GM21423 (cell line): Measurements from ENCODE around the gene DRD3.

ENCODE experiments used
- ATAC-seq: cut with Tn5 transposase; IDR thresholded peaks from one replicate; pipeline ENCODE4 v1.9.1; 2021; ENCODE audit warnings: mild to moderate bottlenecking, moderate library complexity; ENCODE audit not compliant: unreplicated experiment

The DRD3 gene

DNA sequence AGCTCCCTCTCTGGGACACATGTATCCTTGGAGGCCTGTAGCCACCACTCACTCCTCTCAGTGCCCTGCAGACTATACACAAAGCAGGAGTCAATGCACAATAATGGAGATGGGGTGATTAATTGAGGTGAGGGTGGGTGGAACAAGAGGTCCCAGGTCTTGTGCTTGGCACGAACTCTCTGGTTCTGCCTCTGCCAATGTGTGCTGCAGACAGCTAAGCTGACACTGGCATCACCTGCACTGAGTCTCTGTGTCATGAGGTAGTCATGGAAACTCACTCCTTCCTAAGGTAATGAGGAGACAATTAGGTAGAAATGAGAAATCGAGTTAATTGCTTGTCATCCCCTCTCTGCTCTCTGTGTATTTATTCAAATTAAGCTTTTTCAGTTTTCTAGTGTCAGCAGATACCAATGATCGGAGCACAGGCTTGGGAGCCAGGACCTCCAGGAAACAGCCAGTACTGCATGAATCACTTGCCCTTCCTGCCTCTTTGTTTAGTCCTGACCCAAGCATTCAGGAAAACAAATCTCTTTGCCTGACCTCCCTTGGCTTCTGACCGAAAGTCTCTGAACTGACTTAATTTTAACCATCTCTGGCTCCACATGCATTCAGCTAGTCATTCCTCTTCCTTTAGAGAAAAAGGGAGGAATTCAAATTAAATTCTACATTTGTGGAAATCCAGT, 56.7 kb downstream of the DRD3 start:
- ATAC-seq = no peak

DNA sequence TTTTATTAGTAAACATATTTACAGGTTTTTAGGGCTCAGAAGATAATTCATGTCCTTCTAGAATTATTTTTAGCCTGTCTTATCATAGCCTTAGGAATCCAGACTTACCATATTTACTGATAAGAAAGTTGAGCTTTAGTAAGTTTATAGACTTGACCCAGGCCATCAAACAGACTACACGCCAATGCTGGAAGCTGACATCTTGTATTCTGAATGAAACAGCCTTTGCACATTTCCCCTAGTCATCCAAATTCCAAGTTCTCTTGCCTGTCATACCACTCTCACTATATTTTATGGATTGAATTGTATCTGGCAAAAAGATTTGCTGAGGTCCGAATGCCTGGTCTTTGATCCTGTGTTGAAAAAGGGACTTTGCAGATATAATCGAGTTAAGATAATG, 58.6 kb downstream of the DRD3 start:
- ATAC-seq = no peak

DNA sequence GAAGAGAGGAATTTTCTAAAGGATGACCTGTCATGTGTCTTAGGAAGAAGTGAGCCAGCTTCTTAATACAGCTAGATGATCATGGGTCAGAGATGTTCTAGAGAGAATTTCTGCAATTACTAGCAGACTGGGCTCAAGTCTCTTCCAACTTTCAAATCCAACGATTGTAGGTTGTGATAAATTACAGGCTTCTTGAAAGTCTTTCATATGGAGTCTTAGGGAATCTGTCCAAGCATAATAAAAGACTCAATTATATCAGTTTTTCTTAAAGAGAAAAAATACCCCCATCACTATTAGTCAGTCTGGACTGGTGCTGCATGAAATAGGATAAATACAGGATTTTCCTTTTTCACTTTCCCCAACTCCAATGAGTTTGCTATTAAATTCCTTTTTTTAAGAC, 59.1 kb downstream of the DRD3 start:
- ATAC-seq = no peak

DNA sequence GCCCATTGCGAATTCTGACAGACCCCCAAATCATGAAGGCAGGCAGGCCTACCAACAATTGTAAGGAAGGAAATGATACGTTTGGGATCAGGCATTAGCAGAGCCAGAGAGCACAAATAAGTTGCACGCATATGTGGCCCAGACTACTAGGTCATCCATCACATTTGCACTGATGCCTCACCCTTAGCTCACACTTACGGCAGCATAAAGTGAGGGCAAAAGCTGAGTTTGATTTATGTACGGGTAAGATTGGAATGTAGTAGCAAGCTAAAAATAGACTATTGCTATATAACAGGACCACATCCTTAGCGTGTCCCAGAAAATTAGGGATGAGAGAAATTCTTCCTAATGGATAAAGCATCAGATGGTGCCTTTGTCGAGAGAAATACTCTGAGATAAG, 63.7 kb downstream of the DRD3 start:
- ATAC-seq = no peak

DNA sequence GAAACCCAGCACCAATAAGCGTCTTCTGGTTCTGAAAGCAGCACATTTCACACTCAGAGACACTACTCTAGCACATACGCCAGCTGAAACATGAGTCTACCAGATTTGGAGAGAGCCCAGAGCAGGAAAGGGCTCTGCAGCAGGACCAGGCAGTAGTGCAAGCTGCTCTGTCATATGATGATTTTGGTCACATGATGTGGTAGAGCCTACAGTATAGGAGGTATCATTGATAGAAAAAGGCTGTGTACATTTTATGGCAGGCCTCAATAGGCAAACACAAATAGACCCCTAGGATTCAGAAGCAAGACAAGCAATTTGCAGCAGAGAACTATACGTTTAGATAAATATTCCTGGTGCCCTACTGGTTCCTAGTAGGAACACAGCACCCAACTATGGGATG, 64.1 kb downstream of the DRD3 start:
- no peak for ATAC-seq

DNA sequence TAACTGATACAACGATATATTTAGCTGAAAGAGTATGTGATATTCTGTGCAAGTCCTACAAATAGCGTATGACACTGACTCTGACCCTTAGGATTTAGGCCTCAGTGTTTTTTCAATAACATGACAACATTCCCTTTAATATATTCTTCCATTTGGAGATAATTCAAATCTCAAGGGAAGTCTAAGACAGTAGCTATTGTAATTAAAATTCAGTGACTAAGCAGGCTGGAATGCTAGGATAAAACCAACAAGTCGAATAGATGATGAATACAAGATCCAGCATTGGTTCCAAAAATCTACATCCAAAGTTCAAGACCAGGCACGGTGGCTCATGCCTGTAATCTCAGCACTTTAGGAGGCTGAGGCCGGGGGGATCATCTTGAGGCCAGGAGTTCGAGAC, 66.2 kb downstream of the DRD3 start:
- ATAC-seq = no peak

DNA sequence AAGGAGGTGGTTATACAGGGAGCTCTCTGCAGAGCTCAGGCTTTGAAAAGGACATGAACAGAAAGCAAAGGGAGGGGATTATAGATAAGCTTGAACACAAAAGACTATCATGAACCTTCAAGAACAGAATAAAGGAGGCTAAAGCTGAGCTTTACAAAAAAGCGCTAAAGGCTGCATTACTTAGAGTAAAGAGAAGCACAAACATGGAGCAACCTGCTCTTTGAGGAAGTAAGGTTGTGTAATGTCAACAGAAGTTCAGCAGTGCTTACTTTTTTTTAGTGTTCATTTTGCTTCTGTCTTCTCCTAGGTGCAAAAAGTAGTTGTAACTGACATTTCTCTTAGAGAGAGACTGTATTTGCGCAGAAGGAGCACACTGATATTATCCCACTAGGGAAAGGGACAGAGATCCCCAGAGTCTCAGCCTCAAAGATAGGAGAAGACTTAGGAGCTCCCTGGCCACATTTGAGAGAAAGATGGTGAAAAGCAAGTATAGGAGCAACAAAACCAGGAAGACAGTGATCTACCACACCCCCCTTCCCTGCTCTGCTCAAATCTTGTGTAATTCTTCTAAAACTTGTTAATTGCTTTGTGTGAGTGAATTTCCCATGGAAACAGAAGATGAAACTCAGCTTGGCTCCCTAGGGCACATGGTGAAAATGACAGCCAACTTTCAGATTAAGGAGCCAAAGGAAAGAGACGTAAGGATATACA, 67.6 kb downstream of the DRD3 start:
- no peak for ATAC-seq

DNA sequence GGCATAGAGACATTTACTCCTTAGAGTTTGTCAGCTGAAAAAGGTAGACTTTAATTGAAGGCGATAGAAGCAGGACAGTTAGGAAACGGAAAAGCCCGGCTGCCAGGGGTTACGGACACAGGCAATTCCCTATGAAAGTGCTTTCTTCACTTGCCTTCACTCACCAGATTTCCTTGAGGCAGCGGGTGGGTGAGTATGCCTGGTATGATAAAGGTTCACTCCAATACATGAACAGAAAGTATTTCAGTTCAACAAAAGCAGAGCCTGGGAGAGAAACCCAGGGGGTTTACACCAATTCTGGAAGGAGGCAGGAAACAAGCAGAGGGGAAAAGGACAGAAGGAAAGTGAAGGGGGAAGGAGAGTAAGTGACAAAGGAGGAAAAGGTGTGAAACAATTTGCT, 68.4 kb downstream of the DRD3 start:
- no peak for ATAC-seq

DNA sequence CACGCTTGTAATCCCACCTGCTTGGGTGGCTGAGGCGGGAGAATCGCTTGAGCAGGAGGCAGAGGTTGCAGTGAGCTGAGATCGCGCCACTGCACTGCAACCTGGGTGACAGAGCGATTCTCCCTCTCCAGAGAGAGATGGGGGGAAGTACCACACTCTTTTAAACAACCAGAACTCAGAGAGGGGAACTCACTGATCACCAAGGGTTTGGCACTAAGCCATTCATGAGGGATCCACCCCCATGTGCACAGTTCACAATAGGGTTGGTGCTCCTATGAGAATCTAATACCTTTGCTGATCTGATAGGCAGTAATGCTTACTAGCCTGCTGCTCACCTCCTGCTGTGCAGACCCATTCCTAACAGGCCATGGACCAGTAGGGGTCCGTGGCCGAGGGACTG, 70.7 kb downstream of the DRD3 start:
- no peak for ATAC-seq

DNA sequence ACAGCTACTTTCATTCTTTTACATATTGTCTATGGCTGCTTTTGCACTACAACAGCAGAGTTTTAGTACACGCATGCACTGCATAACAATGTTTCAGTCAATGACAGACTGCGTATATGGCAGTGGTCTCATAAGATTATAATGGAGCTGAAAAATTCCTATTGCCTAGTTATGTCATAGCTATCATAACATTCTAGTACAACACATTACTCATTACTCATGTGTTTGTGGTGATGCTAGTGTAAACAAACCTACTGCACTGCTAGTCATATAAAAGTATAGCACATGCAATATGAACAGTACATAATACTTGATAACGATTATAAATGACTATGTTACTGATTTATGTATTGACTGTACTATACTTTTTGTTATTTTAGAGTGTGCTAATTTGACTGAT, 74.4 kb downstream of the DRD3 start:
- no peak for ATAC-seq

DNA sequence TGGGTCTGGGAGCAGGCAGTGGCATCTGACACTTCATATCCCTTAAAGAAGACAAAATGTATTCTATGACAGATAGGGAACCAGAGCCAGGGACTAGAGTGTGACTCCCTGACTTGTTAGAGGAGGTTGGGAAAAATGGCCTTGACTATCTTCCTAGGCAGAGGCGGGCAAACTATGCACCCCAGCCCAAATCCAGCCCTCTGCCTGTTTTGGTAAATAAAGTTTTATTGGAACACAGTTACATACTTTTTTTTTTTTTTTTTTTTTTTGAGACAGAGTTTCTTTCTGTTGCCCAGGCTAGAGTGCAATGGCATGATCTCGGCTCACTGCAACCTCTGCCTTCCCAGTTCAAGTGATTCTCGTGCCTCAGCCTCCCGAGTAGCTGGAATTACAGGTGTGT, 75.0 kb downstream of the DRD3 start:
- ATAC-seq = no peak

DNA sequence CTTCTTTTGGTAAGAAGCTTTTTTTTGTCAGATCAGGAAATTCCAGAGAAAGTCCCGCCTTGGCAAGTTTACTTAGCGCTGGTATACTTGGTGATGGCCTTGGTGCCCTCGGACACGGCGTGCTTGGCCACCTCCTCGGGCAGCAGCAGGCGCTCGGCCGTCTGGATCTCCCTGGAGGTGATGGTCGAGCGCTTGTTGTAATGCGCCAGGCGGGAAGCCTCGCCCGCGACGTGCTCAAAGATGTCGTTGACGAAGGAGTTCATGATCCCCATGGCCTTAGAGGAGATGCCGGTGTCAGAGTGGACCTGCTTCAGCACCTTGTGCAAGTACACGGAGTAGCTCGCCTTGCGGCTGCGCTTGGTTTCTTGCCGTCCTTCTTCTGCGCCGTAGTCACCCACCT, 75.7 kb downstream of the DRD3 start:
- ATAC-seq = no peak

DNA sequence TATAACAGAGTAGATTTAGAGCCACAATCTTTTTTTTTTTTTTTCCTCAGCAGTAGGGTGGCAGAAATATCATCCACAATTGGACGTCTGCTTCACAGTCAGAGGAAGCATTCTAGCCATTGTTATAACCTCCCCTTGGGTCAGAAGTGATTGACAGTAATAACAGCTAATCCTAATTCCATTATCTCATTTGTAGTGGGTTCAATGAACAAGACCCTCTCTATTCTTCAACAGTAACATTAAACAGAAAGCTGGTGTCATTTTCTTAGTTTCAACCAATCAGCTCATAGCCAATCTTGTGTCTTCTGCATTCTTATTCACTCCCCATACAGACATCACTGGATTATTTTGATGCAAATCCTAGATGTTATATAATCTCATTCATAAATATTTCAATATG, 77.8 kb downstream of the DRD3 start:
- no peak for ATAC-seq

DNA sequence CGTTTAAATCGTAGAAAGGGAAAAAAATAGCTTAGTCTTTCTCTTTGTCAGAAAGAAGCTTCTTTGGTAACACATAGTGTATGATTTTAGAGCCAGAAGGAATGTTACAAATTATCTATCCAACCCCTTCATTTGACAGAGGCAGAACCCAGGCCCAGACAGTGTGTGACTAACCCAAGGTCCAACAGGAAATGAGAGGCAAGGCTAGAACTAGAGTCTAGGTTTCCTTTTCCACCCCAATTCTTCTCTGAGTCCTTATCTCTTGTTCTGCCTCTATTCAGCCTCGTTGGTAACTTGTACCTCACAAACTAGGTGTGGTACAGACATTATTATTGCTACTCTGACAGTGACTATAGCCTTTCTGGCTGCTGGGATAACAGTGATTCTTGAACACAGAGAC, 83.1 kb downstream of the DRD3 start:
- ATAC-seq = no peak

DNA sequence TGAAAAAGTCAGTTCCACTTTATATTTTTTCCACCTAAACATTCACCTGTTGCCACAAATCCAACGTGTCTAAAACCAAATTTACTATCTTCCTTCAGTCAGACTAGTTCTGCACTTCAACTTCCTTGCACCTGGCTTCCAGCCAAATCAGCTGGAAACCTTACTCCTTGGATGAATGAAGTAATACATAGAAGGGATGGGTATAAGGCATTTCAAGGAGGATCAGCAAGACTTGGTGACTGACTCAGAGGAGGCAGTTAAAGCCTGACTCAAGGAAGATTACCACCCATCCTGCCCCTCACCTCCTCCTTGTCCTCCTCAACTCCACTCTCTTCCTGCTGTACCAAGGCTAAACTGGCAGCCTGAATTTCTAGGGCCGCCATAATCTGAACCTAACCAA, 85.3 kb downstream of the DRD3 start:
- no peak for ATAC-seq

DNA sequence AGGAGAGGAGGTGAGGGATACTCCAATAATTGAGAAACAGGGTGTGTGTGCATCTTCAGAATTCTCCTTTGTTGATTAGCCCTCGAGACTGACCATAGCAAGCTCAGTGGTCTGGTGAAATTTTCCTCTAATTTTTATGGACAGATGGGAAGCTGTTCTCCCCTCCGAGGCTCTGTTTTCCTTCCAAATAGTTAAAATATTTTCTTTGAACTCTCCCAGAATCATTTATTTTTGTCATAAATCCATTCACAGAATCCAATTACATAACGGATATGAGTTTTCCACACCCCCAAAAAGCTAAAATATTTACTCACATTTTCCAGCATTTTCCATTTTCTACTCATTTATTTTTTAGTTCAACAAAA, 85.9 kb downstream of the DRD3 start:
- ATAC-seq = no peak

DNA sequence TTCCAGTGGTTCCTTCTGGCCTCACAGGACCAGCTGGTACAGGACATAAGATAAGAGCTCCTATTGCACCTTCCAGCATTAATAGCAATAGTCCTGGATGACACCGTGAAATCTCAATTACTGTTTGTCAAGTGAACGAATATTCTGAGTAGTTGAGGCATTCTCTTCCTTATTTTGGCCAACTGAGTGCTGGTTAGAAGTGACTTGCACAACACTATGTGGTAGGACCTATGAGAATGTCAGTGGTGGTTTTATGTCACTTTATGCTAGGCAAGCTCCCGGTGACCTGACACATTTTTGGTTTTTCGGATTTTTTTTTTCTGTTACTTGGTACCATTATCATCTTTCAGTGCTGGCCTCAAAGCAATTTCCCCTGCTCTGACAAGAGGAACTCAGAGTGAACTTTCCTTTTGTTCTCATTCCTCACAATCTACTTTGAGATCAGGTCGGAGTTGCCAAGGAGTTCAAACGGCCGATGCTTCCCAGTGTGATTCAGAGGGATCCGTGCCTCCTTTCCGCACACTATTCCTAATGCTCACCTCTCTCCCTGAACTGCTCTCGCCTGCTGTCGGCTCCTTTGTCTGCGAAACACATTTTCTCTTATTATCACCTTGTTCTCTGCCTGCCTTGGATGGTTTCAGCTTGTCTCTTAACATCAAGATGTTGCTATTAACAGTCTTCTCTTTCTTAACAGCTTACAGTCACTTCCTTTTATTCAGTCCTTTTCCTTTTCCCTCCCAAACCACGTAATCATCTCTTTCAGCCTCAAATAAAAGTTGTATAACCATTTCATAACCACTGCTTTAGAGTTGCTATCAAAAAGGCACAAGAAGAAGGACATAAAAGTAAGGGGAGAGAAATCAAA, 86.5 kb downstream of the DRD3 start:
- ATAC-seq = no peak

DNA sequence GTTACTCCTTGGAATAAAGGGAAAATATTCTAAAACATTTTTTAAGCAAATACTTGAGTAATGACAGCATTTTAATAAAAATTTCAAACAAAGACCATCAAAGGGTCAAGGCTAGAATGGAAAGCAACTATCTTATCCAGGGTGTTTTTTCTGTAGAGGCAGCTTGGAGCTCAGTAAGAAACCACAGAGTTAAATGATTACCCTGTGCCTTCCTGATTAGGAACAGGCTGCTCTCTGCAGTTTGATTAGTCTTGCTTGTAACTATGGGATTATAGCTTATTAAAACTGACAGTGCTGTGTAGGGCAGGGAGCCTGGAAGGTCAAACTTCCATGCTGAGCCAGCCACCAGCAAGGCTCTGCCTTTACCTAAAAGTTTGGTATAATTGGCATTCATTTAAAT, 89.2 kb downstream of the DRD3 start:
- ATAC-seq = no peak

DNA sequence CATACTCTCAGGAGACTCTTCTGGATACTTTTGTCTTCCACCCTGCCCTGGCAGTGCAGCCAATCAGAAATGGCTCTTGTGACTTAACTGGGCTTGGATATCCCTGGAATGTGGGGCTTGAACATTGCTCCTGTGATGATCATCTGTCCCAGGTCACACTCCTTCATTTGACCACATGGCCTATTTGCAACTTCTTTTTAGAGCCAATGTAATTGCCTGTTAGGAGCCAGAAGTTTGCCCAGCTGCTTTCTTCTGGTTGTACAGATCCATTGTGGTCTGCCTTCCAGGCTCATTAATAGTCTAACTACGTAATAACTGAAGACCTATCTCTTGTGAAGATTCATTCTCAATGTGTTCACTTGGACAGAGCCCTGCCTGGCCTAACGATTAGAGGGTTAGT, 92.5 kb downstream of the DRD3 start:
- no peak for ATAC-seq

DNA sequence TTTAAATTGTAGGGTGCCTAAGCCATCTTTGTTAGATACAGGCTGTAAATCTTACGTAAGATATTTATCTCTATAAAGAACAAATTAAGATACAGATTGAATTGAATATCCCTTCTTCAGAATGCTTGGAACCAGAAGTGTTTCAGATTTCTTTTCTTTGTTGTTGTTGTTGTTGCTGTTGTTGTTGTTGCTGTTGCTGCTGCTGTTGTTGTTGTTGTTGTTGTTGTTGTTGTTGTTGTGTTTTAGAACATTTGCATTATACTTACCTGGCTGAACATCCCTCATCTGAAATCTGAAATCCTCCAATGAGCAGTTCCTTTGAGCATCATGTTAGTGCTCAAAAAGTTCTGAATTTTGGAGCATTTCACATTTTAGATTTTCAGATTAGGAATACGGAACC, 95.7 kb downstream of the DRD3 start:
- no peak for ATAC-seq

DNA sequence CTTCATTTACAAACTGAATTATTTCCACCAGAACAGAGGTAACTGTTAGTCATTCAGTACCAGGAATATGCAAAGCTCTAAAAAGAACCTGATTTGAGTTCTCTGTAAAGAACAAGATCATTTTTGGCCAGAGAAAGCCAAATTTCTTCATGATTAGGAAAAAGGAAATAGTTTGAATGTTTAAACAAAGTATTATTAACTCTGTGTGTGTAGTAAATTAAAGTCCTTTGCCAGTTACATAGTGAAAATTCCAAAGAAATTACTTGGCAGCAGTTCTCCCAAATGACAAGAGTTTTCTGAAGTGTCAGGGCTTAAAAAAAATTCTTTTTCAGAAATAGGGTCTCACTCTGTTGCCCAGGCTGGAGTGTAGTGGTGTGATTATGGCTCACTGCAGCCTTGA, 97.8 kb downstream of the DRD3 start:
- no peak for ATAC-seq

DNA sequence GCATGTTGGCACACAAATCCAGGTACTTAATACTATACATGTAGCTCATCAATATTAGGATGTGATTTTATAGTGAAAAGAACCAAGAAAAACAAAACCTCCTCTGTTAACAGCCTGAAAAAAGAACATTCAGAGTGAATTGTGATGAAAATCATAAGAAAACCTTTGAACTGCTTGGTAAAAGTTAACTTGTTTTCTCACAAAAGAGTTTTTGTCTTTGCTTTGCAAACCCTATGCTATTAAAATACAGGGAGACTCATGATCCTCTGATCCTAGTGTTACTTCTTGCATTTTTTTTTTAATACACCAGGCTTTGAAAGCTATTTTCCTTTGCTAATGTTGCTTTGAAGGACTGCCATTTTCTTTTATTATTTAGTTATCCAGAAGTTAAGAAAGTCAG, 98.7 kb downstream of the DRD3 start:
- no peak for ATAC-seq
